Hematopoietic multipotent progenitor cell treated with erythropoietin and hydrocortisone succinate and interleukin-3 and kit ligand, for 15 days (in vitro differentiated cells): ENCODE data around the gene TMEM63A.

Experiments used
- DNase-seq: peaks from one replicate; pipeline ENCODE4 v3.0.0-alpha.2; 2015; ENCODE audit warnings: low spot score

The TMEM63A gene

GRCh38 chr1:225881959-225882693, at the start of gene TMEM63A:
Gene TMEM63A, minus strand, starts transcription at chr1:225882380. Its CDS starts 4,800 bp downstream, at chr1:225877580.
- peak; percentile 80 for DNase-seq

- DNase-seq: peak; percentile 71
Observed at GRCh38 chr1:225931270-225932136, 49.3 kb upstream of the TMEM63A start.

- DNase-seq: peak; percentile 59
Observed at GRCh38 chr1:225930566-225930965, 48.4 kb upstream of the TMEM63A start.

DNA sequence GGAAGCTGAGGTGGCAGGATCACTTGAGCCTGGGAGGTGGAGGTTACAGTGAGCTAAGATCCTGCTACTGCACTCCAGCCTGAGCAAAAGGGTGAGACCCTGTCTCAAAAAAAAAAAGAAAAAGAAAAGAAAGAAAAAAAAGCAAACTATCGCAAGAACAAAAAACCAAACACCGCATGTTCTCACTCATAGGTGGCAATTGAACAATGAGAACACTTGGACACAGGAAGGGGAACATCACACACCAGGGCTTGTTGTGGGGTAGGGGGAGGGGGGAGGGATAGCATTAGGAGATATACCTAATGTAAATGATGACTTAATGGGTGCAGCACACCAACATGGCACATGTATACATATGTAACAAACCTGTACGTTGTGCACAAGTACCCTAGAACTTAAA, 47.3 kb upstream of the TMEM63A start:
- DNase-seq: peak; percentile 33

DNA sequence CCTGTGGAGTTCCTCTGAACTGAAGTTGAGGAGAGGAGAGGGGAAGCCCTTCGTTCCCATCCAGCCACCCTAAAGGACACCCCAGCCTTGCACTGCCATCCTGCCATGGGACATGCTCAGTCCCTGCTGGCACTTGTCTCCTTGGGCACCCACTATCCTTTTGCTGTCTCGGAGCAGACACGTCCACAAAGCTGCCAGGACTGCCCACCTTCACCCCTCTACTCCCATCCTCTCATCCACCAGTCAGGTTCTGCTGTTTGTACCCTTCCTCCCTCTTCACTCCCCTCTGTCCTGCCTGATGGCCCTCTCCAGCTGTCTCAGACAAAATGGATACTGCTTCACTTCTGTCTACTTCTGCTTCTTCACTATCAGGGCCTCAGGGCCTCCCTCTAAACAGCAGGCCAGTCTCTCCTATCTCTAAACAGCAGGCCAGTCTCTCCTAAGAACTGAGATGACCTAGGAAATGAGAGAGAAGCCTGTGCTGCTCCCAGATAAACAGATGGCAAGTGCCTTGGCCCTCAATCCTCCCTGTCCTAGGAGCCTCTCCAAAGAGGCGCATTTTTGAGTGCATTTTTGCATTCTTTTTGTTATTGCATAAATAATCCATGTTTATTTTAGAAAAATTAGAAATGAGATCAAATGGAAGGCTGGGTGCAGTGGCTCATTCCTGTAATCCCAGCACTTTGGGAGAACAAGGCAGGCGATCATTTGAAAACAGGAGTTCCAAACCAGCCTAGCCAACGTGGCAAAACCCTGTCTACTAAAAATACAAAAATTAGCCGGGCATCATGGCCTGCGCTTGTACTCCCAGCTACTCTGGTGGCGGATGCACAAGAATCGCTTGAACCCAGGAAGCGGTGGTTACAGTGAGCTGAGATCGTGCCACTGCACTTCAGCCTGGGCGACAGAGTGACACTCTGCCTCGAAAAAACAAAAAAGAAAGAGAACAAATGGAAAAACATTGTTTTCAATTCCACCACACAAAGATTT, 46.3 kb upstream of the TMEM63A start:
- DNase-seq: peak; percentile 98

GRCh38 chr1:225926551-225927113, 44.5 kb upstream of the TMEM63A start:
- peak; percentile 47 for DNase-seq

GRCh38 chr1:225923692-225924555, 41.7 kb upstream of the TMEM63A start, which contains the start of gene PYCR2:
Gene PYCR2, minus strand, starts transcription at chr1:225924250. Its CDS starts 140 bp downstream, at chr1:225924110.
- DNase-seq: peak; percentile 96

GRCh38 chr1:225923381-225923691, 41.2 kb upstream of the TMEM63A start:
- DNase-seq: no peak

DNA sequence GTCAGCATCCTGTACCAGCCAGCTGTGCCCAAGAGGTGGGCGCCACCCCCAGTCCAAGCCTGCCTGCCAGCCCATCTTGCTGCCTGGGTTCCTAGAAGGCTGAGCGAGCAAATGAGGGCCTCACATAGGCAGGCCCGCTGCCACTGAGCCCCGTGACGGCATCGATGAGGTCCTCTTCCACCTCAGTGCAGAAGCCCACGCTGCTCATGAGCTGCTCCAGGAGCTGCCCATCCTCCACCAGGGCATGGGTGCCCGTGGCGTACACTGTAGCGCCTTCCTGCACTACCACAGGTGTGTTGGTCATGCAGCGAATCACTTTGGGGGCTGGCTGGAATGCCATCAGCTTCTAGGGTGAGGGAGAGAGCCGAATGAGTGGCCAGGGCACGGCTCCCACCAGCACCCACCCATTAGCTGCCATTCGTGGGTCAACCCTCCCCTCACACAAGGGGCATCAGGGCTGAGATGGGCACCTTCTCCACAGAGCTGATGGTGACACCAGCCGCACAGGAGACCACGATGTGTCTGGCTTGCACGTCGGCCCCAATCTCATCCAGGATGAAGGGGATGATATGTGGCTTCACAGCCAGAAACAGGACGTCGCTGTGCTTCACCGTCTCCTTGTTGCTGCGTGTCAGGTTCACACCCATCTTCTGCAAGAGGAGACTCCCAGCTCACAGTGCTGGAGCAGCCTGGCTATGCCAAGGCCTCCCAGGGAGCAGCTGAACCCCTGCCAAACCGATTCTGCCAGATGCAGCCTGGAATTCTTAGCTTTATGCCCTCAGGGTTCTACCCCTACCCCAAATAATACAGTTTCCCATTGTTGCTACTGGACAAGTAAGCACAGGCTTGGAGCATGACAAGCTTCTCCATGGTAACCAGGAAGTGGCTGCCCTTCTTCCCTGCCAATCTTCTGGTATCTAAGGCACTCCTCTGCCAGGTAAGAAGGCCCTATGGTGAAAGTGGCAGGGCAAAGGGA, 39.8 kb upstream of the TMEM63A start:
- no peak for DNase-seq

DNA sequence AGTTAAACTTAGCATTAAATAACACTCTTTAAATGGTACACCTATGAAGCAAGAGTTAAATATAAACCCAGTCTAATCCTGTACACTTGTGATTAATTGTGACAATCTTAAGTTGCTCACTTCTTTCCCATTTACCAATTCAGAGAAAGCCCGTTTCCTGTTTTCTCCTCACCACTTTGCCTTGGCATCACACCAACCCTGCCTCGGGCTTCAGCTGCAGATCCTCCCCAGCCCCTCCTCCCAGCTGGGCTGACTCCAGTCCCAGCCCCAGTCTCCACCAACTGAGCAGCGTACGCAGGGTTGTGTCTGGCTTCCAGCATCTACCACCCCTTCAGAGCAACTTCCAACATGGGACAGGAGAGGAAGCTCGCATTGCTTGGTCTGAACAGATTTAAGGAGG, 37.7 kb upstream of the TMEM63A start:
- peak; percentile 56 for DNase-seq

- no peak for DNase-seq
Observed at GRCh38 chr1:225918280-225918679, 36.1 kb upstream of the TMEM63A start.

GRCh38 chr1:225917536-225917935, 35.4 kb upstream of the TMEM63A start:
- DNase-seq: peak; percentile 52

DNA sequence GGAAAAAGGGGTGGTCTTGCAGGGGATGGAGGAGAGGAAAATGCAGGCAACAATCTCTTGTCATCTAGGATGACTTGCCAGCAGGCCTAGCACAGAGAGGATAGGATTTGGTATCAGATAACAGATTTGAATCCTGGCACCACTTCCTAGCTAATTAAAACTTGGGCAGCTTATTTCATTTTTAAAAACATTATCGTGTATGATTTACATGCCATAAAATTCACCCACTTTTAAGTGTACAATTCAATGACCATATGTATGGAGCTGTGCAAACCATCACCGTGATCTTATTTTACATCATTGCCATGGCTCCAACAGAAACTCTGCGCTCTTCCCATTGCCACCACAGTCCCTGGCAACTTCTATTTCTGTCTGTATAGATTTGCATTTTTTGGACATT, 34.9 kb upstream of the TMEM63A start:
- no peak for DNase-seq

GRCh38 chr1:225915538-225915991, 33.4 kb upstream of the TMEM63A start:
- DNase-seq: no peak

GRCh38 chr1:225914947-225915346, 32.8 kb upstream of the TMEM63A start:
- no peak for DNase-seq

- DNase-seq: no peak
Observed at GRCh38 chr1:225914391-225914790, 32.2 kb upstream of the TMEM63A start.

DNA sequence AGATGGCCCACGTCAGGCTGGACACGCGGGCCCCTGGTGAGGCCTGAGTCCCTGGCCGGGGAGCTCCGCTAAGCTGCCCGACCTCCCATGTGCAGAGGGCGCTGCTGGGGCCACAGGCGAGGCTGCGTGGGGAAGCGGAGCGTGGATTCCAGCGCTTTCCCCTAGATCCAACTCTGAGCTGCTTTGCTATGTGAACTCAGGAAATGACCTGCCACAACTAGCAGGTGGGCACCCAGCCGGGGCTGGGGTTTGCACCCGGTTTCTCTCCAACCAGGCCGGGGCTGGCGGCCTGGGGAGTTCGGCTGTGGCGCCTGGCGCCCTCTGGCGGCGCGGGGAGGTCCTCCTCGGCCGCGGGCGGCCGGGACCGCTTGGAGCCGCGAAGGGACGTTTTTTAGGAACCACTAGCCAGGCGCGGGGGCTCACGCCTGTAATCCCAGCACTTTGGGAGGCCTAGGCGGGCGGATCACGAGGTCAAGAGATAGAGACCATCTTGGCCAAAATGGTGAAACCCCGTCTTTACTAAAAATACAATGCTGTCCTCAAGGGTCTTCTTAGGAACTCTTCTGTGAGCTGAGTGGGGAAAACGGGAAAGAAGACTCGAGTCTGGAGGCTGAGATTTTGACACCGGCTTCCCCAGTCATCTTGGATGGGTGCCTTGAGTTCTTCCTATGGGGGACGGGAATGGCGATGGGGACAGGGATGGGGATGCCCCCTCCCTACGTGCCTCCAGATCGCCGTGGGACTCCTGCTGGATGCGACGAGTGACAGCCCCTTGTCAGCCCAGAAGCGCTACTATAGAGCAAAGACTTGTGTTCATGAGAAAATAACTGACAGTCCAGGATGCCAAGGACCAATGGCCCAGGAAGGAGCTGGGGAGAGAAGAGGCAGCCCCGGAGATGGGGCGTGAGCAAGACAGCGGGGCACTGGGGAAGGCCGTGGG, 29.3 kb upstream of the TMEM63A start:
- peak; percentile 73 for DNase-seq

GRCh38 chr1:225909477-225909876, 27.3 kb upstream of the TMEM63A start:
- DNase-seq: no peak
